IMR-90 (cell line): ENCODE data around the gene LIX1. TPM values are rescaled to one million over a fixed set of nuclear protein-coding genes. Genes with fewer than 3 reads are reported as not detected.

Experiments
- ATAC-seq: fragments of 200-7000 bp; cut with Tn5 transposase; 2 replicates; pipeline ENCODE4 v1.9.1; 2020; ENCODE audit warnings: low read depth, mild to moderate bottlenecking, moderate library complexity
- BruUV-seq: library from RNA; stranded (reverse); fragments of 400-500 nt; replicated peaks from 2 replicates; lab custom pipeline; 2021; lab: Mats Ljungman, UMichigan
- CTCF ChIA-PET: fragments of 300-600 bp; formaldehyde crosslinking; extraction: SDS; loops from one replicate; lab custom pipeline; 2021; ENCODE audit warnings: antibody characterized with exemption; lab: Yijun Ruan, JAX
- POLR2A ChIA-PET: fragments of 300-600 bp; sonication (Branson Sonifier 250); formaldehyde crosslinking; loops from one replicate; lab custom pipeline; 2022; ENCODE audit warnings: antibody characterized with exemption; ENCODE audit not compliant: unreplicated experiment; lab: Charles Lee
- DNase-seq: peaks from one replicate; pipeline ENCODE4 v3.0.0; 2013
- H2AFZ ChIP-seq: replicated peaks from 2 replicates; pipeline ENCODE3; 2013; ENCODE audit warnings: low read length, mild to moderate bottlenecking; ENCODE audit not compliant: poor library complexity
- H2AK5ac ChIP-seq: 2 replicates; pipeline ENCODE4 v1.6.1; 2013; ENCODE audit warnings: low read depth, low read length, inconsistent platforms
- H2AK9ac ChIP-seq: replicated peaks from 2 replicates; pipeline ENCODE3; 2013; ENCODE audit warnings: mild to moderate bottlenecking, low read depth, low read length, moderate library complexity; ENCODE audit not compliant: poor library complexity
- H2BK120ac ChIP-seq: 2 replicates; pipeline ENCODE4 v1.6.1; 2013; ENCODE audit warnings: low read depth, low read length, inconsistent platforms
- H2BK15ac ChIP-seq: 3 replicates; pipeline ENCODE4 v1.6.1; 2013; ENCODE audit warnings: low read depth, low read length, inconsistent platforms
- H2BK20ac ChIP-seq: 2 replicates; pipeline ENCODE4 v1.6.1; 2013; ENCODE audit warnings: low read depth, mild to moderate bottlenecking, inconsistent platforms, low read length, moderate library complexity
- H2BK5ac ChIP-seq: 2 replicates; pipeline ENCODE4 v1.6.1; 2013; ENCODE audit warnings: mild to moderate bottlenecking, low read depth, low read length, inconsistent platforms; ENCODE audit not compliant: poor library complexity, severe bottlenecking
- H3K14ac ChIP-seq: replicated peaks from 2 replicates; pipeline ENCODE4 v1.6.1; 2013; ENCODE audit warnings: low read depth, low read length, inconsistent platforms
- H3K18ac ChIP-seq: 2 replicates; pipeline ENCODE4 v1.6.1; 2013; ENCODE audit warnings: low read depth, low read length, control low read depth
- H3K23ac ChIP-seq: 2 replicates; pipeline ENCODE4 v1.6.1; 2013; ENCODE audit warnings: low read depth, low read length, inconsistent platforms
- H3K27ac ChIP-seq: 2 replicates; pipeline ENCODE4 v1.5.1; 2013; ENCODE audit warnings: mild to moderate bottlenecking, control low read depth, low read length; ENCODE audit not compliant: insufficient read depth
- H3K27me3 ChIP-seq: 2 replicates; pipeline ENCODE4 v1.6.1; 2013; ENCODE audit warnings: low read length; ENCODE audit not compliant: control insufficient read depth, insufficient read depth
- H3K36me3 ChIP-seq: 2 replicates; pipeline ENCODE4 v1.6.1; 2013; ENCODE audit warnings: low read length, mixed read lengths; ENCODE audit not compliant: control insufficient read depth, insufficient read depth
- H3K4ac ChIP-seq: 2 replicates; pipeline ENCODE4 v1.6.1; 2013; ENCODE audit warnings: low read depth, low read length, inconsistent platforms
- H3K4me1 ChIP-seq: 2 replicates; pipeline ENCODE4 v1.6.1; 2013; ENCODE audit warnings: low read length, mixed read lengths; ENCODE audit not compliant: control insufficient read depth, insufficient read depth
- H3K4me2 ChIP-seq: 2 replicates; pipeline ENCODE4 v1.6.1; 2013; ENCODE audit warnings: low read depth, mild to moderate bottlenecking, control low read depth, low read length, moderate library complexity
- H3K4me3 ChIP-seq: 2 replicates; pipeline ENCODE4 v1.5.1; 2013; ENCODE audit warnings: low read depth, mild to moderate bottlenecking, control low read depth, low read length, moderate library complexity; ENCODE audit not compliant: insufficient read depth
- H3K56ac ChIP-seq: 2 replicates; pipeline ENCODE4 v1.6.1; 2013; ENCODE audit warnings: low read length, inconsistent platforms; ENCODE audit not compliant: insufficient read depth; ENCODE audit errors: extremely low read depth
- H3K79me1 ChIP-seq, 2 experiments: 2 replicates each; pipeline ENCODE4 v1.6.1; 2013; ENCODE audit warnings: low read length in 2 of 2, inconsistent platforms in 1 of 2, low read depth in 1 of 2
- H3K9ac ChIP-seq: 2 replicates; pipeline ENCODE4 v1.6.1; 2013; ENCODE audit warnings: low read depth, low read length, control low read depth
- H3K9me1 ChIP-seq: 2 replicates; pipeline ENCODE4 v1.6.1; 2013; ENCODE audit warnings: low read length, inconsistent platforms; ENCODE audit not compliant: insufficient read depth
- H3K9me3 ChIP-seq: 2 replicates; pipeline ENCODE4 v1.6.1; 2013; ENCODE audit warnings: low read length; ENCODE audit not compliant: control insufficient read depth, insufficient read depth
- H4K20me1 ChIP-seq: 2 replicates; pipeline ENCODE4 v1.6.1; 2013; ENCODE audit warnings: low read length, inconsistent platforms; ENCODE audit not compliant: insufficient read depth
- H4K5ac ChIP-seq: 2 replicates; pipeline ENCODE4 v1.6.1; 2013; ENCODE audit warnings: mild to moderate bottlenecking, low read depth, low read length, control low read depth
- H4K8ac ChIP-seq, 2 experiments: 2 replicates each; pipeline ENCODE4 v1.6.1; 2013; ENCODE audit warnings: low read depth in 2 of 2, low read length in 2 of 2, control low read depth in 1 of 2, inconsistent platforms in 1 of 2
- H4K91ac ChIP-seq: 2 replicates; pipeline ENCODE4 v1.6.1; 2013; ENCODE audit warnings: low read depth, low read length, inconsistent platforms; ENCODE audit not compliant: insufficient read depth
- CEBPB ChIP-seq: IDR thresholded peaks from 2 replicates; pipeline ENCODE4 v1.6.1; 2012; ENCODE audit warnings: low read depth, low read length, improper control_type of control experiment
- CHD1 ChIP-seq: IDR thresholded peaks from 2 replicates; pipeline ENCODE4 v1.6.1; 2012; ENCODE audit warnings: low read depth, low read length, improper control_type of control experiment
- ELK1 ChIP-seq: fragments of 150-350 bp; IDR thresholded peaks from 2 replicates; pipeline ENCODE4 v1.6.1; 2016; ENCODE audit warnings: low read depth, mild to moderate bottlenecking, low read length, moderate library complexity, borderline replicate concordance
- MAZ ChIP-seq: IDR thresholded peaks from 2 replicates; pipeline ENCODE4 v1.6.1; 2012; ENCODE audit warnings: low read depth, mild to moderate bottlenecking, low read length, improper control_type of control experiment, moderate library complexity, borderline replicate concordance
- MXI1 ChIP-seq: IDR thresholded peaks from 2 replicates; pipeline ENCODE4 v1.6.1; 2012; ENCODE audit warnings: low read depth, mild to moderate bottlenecking, low read length, moderate library complexity, borderline replicate concordance
- NFE2L2 ChIP-seq: fragments of 150-350 bp; IDR thresholded peaks from 2 replicates; pipeline ENCODE4 v1.6.1; 2016; ENCODE audit warnings: low read depth, mild to moderate bottlenecking, low read length
- POLR2A ChIP-seq: IDR thresholded peaks from 2 replicates; pipeline ENCODE4 v1.6.1; 2012; ENCODE audit warnings: mild to moderate bottlenecking, low read depth, low read length
- SMC3 ChIP-seq: fragments of 150-350 bp; IDR thresholded peaks from 2 replicates; pipeline ENCODE4 v1.6.1; 2016; ENCODE audit warnings: low read depth, mild to moderate bottlenecking, antibody characterized with exemption, low read length, moderate library complexity
- WGBS, 2 experiments: methylation state at CpG; one replicate each; pipeline versions ENCODE4 v1.1.5 to v1.1.7; 2013; ENCODE audit warnings: missing lambda C conversion rate in 2 of 2; ENCODE audit not compliant: insufficient read length in 1 of 2; ENCODE audit errors: extremely low coverage in 2 of 2; 5-methylcytosine and 5-hydroxymethylcytosine counted together
- dilution Hi-C: fragments of 300-500 bp; cut with HindIII; formaldehyde crosslinking; loops from one replicate; pipeline ENCODE4 v1.14.3; 2018; ENCODE audit warnings: low sequenced_read_pairs; ENCODE audit not compliant: unreplicated experiment
- in situ Hi-C: fragments of 300-500 bp; cut with MboI; formaldehyde crosslinking; loops from 3 replicates; pipeline ENCODE4 v1.14.3; 2019; ENCODE audit warnings: low sequenced_read_pairs, inconsistent platforms, mixed read lengths
- intact Hi-C: fragments of 100-400 bp; cut with micrococcal nuclease; formaldehyde crosslinking; loops from 2 replicates; pipeline ENCODE4 v1.10.0; 2022
- polyA plus RNA-seq, 3 experiments: library from polyadenylated mRNA; depleted of rRNA; stranded (reverse); fragments of >200 nt; gene quantifications; 2 replicates each; pipeline ENCODE4 v1.2.3, GENCODE V29; 2012; ENCODE audit warnings: low replicate concordance in 1 of 3
- total RNA-seq: library from RNA; depleted of rRNA; stranded (reverse); fragments of >200 nt; gene quantifications from 2 replicates; pipeline ENCODE4 v1.2.3, GENCODE V29; 2012
- TF ChIP-seq, protein P1 (sequence below): fragments of 150-350 bp; IDR thresholded peaks from 2 replicates; pipeline ENCODE4 v1.6.1; 2017; ENCODE audit warnings: mild to moderate bottlenecking, antibody characterized with exemption, low read length, low read depth

LIX1 gene
- total and polyA plus RNA-seq, 2 of the 4 experiments (the other 2 are of a cell fraction): not detected

GRCh38 chr5:97042996-97043395 is 99.4 kb downstream of the LIX1 start:
- Histone ChIP-seq H2AK5ac (no peak overlapping the region), H3K4ac (no peak overlapping the region), H3K36me3 (no peaks in the 10 kb centered on the region), H2BK20ac (no peak overlapping the region), H3K18ac (no peak overlapping the region), H3K9me1 (no peaks in the 10 kb centered on the region), H3K79me1 (no peaks in the 10 kb centered on the region), H3K4me1 (no peaks in the 10 kb centered on the region; the same call in 1 of the 2 replicates), H3K27me3 (peaks cover 3% of the 10 kb centered on the region), H4K91ac (no peak overlapping the region), H3K14ac (no peak overlapping the region), H3K9ac (no peak overlapping the region), H4K20me1 (no peaks in the 10 kb centered on the region), H2BK15ac (no peak overlapping the region), H4K5ac (no peak overlapping the region), H4K8ac (no peak overlapping the region), H3K27ac (no peak overlapping the region), H2AK9ac (no peak overlapping the region), H2AFZ (no peak overlapping the region), H3K9me3 (no peaks in the 10 kb centered on the region; the same call in 1 of the 2 replicates), H3K4me3 (no peak overlapping the region), H3K4me2 (no peak overlapping the region), H3K56ac (no peak overlapping the region), H2BK120ac (no peak overlapping the region), H2BK5ac (no peak overlapping the region), H3K23ac (no peak overlapping the region)
- no TSS peak for BruUV-seq
- WGBS, 2 experiments: no CpG with 5 or more reads among the region's 7 CpGs
- no peak for ATAC-seq
- POLR2A ChIA-PET: no interaction called here
- intact Hi-C loops: no loop called here
- TF ChIP-seq SMC3 (no peak), MAZ (no peak), NFE2L2 (no peak), MXI1 (no peak), CHD1 (no peak), POLR2A (no peak), CEBPB (no peak), ELK1 (no peak)
- TF ChIP-seq, protein P1, sequence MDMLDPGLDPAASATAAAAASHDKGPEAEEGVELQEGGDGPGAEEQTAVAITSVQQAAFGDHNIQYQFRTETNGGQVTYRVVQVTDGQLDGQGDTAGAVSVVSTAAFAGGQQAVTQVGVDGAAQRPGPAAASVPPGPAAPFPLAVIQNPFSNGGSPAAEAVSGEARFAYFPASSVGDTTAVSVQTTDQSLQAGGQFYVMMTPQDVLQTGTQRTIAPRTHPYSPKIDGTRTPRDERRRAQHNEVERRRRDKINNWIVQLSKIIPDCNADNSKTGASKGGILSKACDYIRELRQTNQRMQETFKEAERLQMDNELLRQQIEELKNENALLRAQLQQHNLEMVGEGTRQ: no peak
- dilution Hi-C loops: no loop called here
- CTCF ChIA-PET: interaction anchor here (0.8 kb wide), 1 partner anchor 28 kb away, joined by 3 read pairs; no protein-coding TSS in a partner anchor
- DNase-seq: no peak
- in situ Hi-C loops: no loop called here
